ENCODE results near the gene SLX4IP.

- TF ChIP-seq POLR2AphosphoS5 (IDR thresholded peaks at IDR 0.05; ENCODE audit: low read depth, low read length) (no peak), POLR2A (IDR thresholded peaks at IDR 0.05; ENCODE audit: borderline replicate concordance, extremely low read depth, insufficient read depth, insufficient read length) (no peak), JUND (IDR thresholded peaks at IDR 0.05) (no peak), ZBTB33 (IDR thresholded peaks at IDR 0.05; ENCODE audit: extremely low read depth, insufficient replicate concordance, low read length) (no peak), CTCF (IDR thresholded peaks at IDR 0.05 in 2 of 3, conservative IDR thresholded peaks at IDR 0.05 in 1 of 3; ENCODE audit: borderline replicate concordance in 1 of 3, insufficient read depth in 1 of 3, low read depth in 2 of 3, low read length in 2 of 3) (no peak), EZH2 (IDR thresholded peaks at IDR 0.05) (no peak), RAD21 (IDR thresholded peaks at IDR 0.05; ENCODE audit: low read depth) (no peak)
These were observed 8.8 kb downstream of the SLX4IP start for GRCh38 chr20:10443936-10444335.

Data from HCT116 (cell line).